Measurements from ENCODE around the gene EXD3.

- no peak for TF ChIP-seq CTCF (CRISPR knock-in tag; IDR thresholded peaks at IDR 0.05)
- TF ChIP-seq ZFP36 (IDR thresholded peaks at IDR 0.05; ENCODE audit: borderline replicate concordance, low read depth, low read length, partially characterized antibody), result no peak
- TF ChIP-seq RFX5 (IDR thresholded peaks at IDR 0.05; ENCODE audit: low read depth, low read length), result no peak
- no peak for TF ChIP-seq ZBTB21 (CRISPR knock-in tag; IDR thresholded peaks at IDR 0.05)
- TF ChIP-seq ZNF264 (CRISPR knock-in tag; IDR thresholded peaks at IDR 0.05), result no peak
- TF ChIP-seq MXD1 (CRISPR knock-in tag; IDR thresholded peaks at IDR 0.05), result no peak
- TF ChIP-seq TERF1 (CRISPR knock-in tag; IDR thresholded peaks at IDR 0.05), result no peak
- TF ChIP-seq ZNF282 (IDR thresholded peaks at IDR 0.05; ENCODE audit: partially characterized antibody), result no peak
These were observed 44.9 kb upstream of the EXD3 start for GRCh38 chr9:137467896-137468295.
